GM12801 (cell line): ENCODE results near the gene TMEM132C.

Experiments
- CTCF ChIP-seq: IDR thresholded peaks from one replicate; pipeline ENCODE4 v1.5.1; 2011; ENCODE audit warnings: control low read depth; ENCODE audit not compliant: insufficient read length; ENCODE audit errors: extremely low read depth

The TMEM132C gene

GRCh38 chr12:128476266-128476665 lies 209.3 kb downstream of the TMEM132C start:
- TF ChIP-seq CTCF = no peak

DNA sequence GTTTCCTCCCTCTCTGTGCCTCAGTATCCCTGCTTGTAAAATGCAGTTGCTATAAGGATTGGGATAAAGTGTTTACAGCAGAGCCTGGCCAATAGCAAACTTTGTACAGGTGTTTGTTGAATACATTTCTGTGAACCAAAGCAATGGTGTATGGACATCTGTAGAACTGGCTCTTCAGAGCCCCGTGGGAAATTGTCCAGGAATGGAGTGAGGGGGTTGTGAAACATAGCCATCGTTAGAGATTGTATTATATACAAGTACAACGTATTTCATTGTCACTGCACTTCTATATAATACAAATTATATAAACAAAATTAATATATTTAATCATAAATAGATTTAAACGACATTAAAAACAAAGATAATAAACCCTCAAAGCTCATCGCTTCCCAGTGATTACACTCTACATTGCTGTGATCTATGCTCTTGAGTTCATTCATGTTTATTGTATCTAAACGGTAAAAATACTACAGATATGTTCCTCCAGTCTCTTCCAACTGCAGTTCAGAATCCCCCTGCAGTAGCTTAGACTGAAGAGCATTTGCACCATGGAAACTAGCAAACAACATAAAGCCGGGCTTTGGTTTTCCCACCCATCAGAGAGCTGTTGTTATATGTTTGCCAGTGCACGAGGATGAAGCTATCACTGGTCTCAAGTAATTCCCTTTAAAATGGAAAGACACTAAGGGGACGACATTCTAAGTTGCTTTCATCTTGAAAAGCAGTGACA lies 216.7 kb downstream of the TMEM132C start:
- no peak for TF ChIP-seq CTCF

GRCh38 chr12:128507470-128507869 lies 240.5 kb downstream of the TMEM132C start:
- no peak for TF ChIP-seq CTCF

GRCh38 chr12:128509170-128509569 lies 242.2 kb downstream of the TMEM132C start:
- TF ChIP-seq CTCF = no peak

DNA sequence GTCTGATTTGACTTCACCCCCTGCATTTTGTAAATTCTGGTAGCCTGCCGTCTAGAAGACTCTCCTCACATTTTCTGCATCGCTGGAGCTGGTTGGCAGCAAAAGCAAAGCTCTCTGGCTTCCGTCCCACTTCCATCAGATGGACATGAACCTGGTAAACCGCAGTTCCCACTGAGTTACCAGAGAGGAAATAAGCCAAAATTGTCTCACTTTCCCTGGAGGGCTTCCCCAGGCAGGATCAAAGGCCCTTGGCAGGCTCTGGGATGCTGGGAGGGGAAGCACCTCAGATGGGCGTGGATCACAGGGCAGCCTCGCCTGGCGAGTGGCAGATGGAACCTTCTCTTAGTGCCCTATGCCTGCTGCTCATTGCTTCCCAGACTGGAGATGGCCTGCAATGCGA lies 243.5 kb downstream of the TMEM132C start:
- no peak for TF ChIP-seq CTCF

DNA sequence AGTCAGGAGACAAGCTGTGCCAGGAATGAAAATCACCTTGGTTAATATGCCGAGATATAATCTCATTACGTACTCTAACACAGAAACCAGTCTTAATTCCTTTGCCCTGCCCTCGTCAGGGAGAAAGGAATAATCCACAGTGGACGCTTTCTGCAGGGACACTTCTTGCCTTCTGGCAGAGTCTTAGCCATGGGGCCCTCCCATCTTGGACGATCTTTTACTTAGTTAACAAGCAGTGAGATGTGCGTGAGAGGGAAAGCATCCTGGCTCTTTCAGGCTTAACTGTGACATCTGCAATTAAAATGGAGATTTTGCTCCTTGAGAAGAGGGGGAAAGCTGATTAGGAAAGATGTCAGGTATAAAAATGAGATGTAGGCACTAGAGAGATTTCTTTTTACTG lies 246.4 kb downstream of the TMEM132C start:
- no peak for TF ChIP-seq CTCF

- no peak for TF ChIP-seq CTCF
These were observed 246.9 kb downstream of the TMEM132C start for GRCh38 chr12:128513831-128514230.
